OCI-LY1 (cell line): ENCODE results near the gene RNF144A.
"Not testable (repeated sequence)": the region's sequence is repeated elsewhere in the genome, so short reads cannot be mapped to it uniquely, and the experiment has no call there.

Experiments used
- H2AFZ ChIP-seq: fragments of 200-600 bp; sonication (generic), shearing (Covaris generic); 2 replicates; pipeline ENCODE4 v1.6.0; 2014; ENCODE audit warnings: antibody characterized with exemption, mild to moderate bottlenecking, low read length
- H3F3A ChIP-seq: fragments of 200-600 bp; sonication (generic), shearing (Covaris generic); 2 replicates; pipeline ENCODE4 v1.6.0; 2014; ENCODE audit warnings: mild to moderate bottlenecking, antibody characterized with exemption, low read length, moderate library complexity; ENCODE audit not compliant: insufficient read depth
- H3K27ac ChIP-seq: fragments of 200-600 bp; sonication (generic); 2 replicates; pipeline ENCODE4 v1.5.1; 2014; ENCODE audit warnings: low read length, mixed run types, mild to moderate bottlenecking, low read depth; ENCODE audit not compliant: poor library complexity, severe bottlenecking
- H3K27me3 ChIP-seq: fragments of 200-600 bp; sonication (generic); 2 replicates; pipeline ENCODE4 v1.6.0; 2014; ENCODE audit warnings: antibody characterized with exemption, mild to moderate bottlenecking, low read length, moderate library complexity; ENCODE audit not compliant: insufficient read depth
- H3K36me3 ChIP-seq: fragments of 200-600 bp; sonication (generic); 2 replicates; pipeline ENCODE4 v1.6.1; 2014; ENCODE audit warnings: mild to moderate bottlenecking, antibody characterized with exemption, low read length, moderate library complexity, mixed read lengths; ENCODE audit not compliant: insufficient read depth
- H3K4me1 ChIP-seq: fragments of 200-600 bp; sonication (generic); 2 replicates; pipeline ENCODE4 v1.5.1; 2014; ENCODE audit warnings: mild to moderate bottlenecking, low read length, moderate library complexity; ENCODE audit not compliant: insufficient read depth, severe bottlenecking
- H3K4me2 ChIP-seq: fragments of 200-600 bp; sonication (generic), shearing (Covaris generic); 2 replicates; pipeline ENCODE4 v1.6.1; 2014; ENCODE audit warnings: low read length
- H3K4me3 ChIP-seq: fragments of 200-600 bp; sonication (generic); 2 replicates; pipeline ENCODE4 v1.5.1; 2014; ENCODE audit warnings: low read length, low read depth, mild to moderate bottlenecking, mixed read lengths; ENCODE audit not compliant: poor library complexity, severe bottlenecking
- H3K79me2 ChIP-seq: fragments of 200-600 bp; shearing (Covaris generic); 2 replicates; pipeline ENCODE4 v1.6.1; 2016; ENCODE audit warnings: mixed run types, low read length, mixed read lengths; ENCODE audit not compliant: insufficient read depth
- H3K9ac ChIP-seq: fragments of 200-600 bp; sonication (generic), shearing (Covaris generic); 2 replicates; pipeline ENCODE4 v1.6.1; 2014; ENCODE audit warnings: mild to moderate bottlenecking, low read length, mixed read lengths
- H3K9me2 ChIP-seq: fragments of 200-600 bp; sonication (generic), shearing (Covaris generic); 2 replicates; pipeline ENCODE4 v1.6.1; 2014; ENCODE audit warnings: low read depth, mild to moderate bottlenecking, low read length, mixed read lengths
- H3K9me3 ChIP-seq: fragments of 200-600 bp; shearing (Covaris generic); 2 replicates; pipeline ENCODE4 v1.6.1; 2014; ENCODE audit warnings: low read length, mixed read lengths
- H4K20me1 ChIP-seq: fragments of 200-600 bp; sonication (generic), shearing (Covaris generic); 2 replicates; pipeline ENCODE4 v1.6.0; 2016; ENCODE audit warnings: mild to moderate bottlenecking, low read length; ENCODE audit not compliant: insufficient read depth
- CTCF ChIP-seq: fragments of 200-600 bp; sonication (generic), shearing (Covaris generic); IDR thresholded peaks from 2 replicates; pipeline ENCODE4 v1.5.1; 2017; ENCODE audit warnings: mild to moderate bottlenecking, antibody characterized with exemption, low read length, moderate library complexity, mixed read lengths
- EZH2 ChIP-seq: fragments of 200-600 bp; sonication (generic), shearing (Covaris generic); IDR thresholded peaks from 2 replicates; pipeline ENCODE4 v1.8.0; 2017; ENCODE audit warnings: borderline replicate concordance, mixed run types, mild to moderate bottlenecking, antibody characterized with exemption, low read length, moderate library complexity, mixed read lengths

Gene RNF144A

GRCh38 chr2:6999211-6999877 is 82.1 kb downstream of the RNF144A start:
- Histone ChIP-seq H3K27ac (no peak overlapping the region), H3F3A (no peaks in the 10 kb centered on the region), H3K4me2 (no peak overlapping the region)

GRCh38 chr2:7001395-7001794 is 84.2 kb downstream of the RNF144A start:
- not testable (repeated sequence) for H3K36me3 ChIP-seq, H3F3A ChIP-seq, H3K27ac ChIP-seq, H3K9me2 ChIP-seq, H3K4me2 ChIP-seq, H3K27me3 ChIP-seq, H4K20me1 ChIP-seq, H2AFZ ChIP-seq, H3K9me3 ChIP-seq, H3K79me2 ChIP-seq, H3K4me3 ChIP-seq, H3K9ac ChIP-seq, H3K4me1 ChIP-seq

More at GRCh38 chr2:6999211-6999877, 82.1 kb downstream of the RNF144A start:
- Histone ChIP-seq H4K20me1 (no peaks in the 10 kb centered on the region), H3K4me3 (no peak overlapping the region), H3K27me3 (no peaks in the 10 kb centered on the region), H3K9me2 (no peaks in the 10 kb centered on the region), H3K4me1 (peaks cover 8% of the 10 kb centered on the region), H3K9me3 (no peaks in the 10 kb centered on the region), H2AFZ (no peak overlapping the region), H3K79me2 (no peaks in the 10 kb centered on the region), H3K36me3 (no peaks in the 10 kb centered on the region), H3K9ac (no peak overlapping the region)
- TF ChIP-seq CTCF (no peak), EZH2 (no peak)

- Histone ChIP-seq H3F3A (no peaks in the 10 kb centered on the region), H4K20me1 (no peaks in the 10 kb centered on the region), H3K79me2 (no peaks in the 10 kb centered on the region), H3K27ac (no peak overlapping the region), H3K4me3 (no peak overlapping the region), H3K4me1 (peaks cover 7% of the 10 kb centered on the region), H2AFZ (no peak overlapping the region), H3K36me3 (no peaks in the 10 kb centered on the region), H3K4me2 (no peak overlapping the region), H3K9ac (no peak overlapping the region), H3K9me2 (no peaks in the 10 kb centered on the region), H3K27me3 (no peaks in the 10 kb centered on the region), H3K9me3 (no peaks in the 10 kb centered on the region)
- TF ChIP-seq EZH2 (no peak), CTCF (no peak)
These were observed 86.7 kb downstream of the RNF144A start for GRCh38 chr2:7003895-7004294.

- H4K20me1 ChIP-seq = no peaks in the 10 kb centered on the region
- H3K9me3 ChIP-seq = no peaks in the 10 kb centered on the region
- no peak overlapping the region for H2AFZ ChIP-seq
- H3F3A ChIP-seq = no peaks in the 10 kb centered on the region
- H3K9ac ChIP-seq = no peak overlapping the region
- TF ChIP-seq CTCF = no peak
- TF ChIP-seq EZH2 = no peak
- no peak overlapping the region for H3K4me2 ChIP-seq
- H3K9me2 ChIP-seq = no peaks in the 10 kb centered on the region
- H3K4me1 ChIP-seq = no peaks in the 10 kb centered on the region
- no peak overlapping the region for H3K4me3 ChIP-seq
- no peak overlapping the region for H3K27ac ChIP-seq
- H3K27me3 ChIP-seq = no peaks in the 10 kb centered on the region
- no peaks in the 10 kb centered on the region for H3K79me2 ChIP-seq
- H3K36me3 ChIP-seq = no peaks in the 10 kb centered on the region
These were observed 87.4 kb downstream of the RNF144A start for GRCh38 chr2:7004636-7005035.
